ENCODE measurements around the gene CCDC92. TPM values are rescaled to one million over a fixed set of nuclear protein-coding genes. Genes with fewer than 3 reads are reported as not detected.

Gene CCDC92
- total RNA-seq, 2 donors from 2014 or later: 9.6 to 19.5 TPM

DNA sequence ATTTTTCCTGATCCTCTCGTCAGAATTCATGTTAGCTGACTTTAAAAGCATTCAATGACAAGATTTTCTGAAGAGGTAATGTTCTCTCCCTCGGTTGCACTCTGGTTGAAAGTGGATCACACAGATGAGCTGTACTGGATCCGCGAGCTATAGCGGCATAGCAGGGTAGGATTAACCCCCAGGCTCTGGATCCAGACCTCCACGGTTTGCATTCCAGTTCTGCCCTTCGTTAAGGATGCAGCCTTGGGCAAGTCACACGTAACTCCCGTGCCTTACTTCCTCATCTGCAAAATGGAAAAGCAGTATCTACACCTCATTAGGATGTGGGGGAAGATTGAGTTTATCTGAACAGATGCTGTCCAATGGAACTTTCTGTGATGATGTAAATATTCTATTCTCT lies 13.8 kb downstream of the CCDC92 start:
- intact Hi-C loops (cut with DNase I): no loop called here
- H3K9ac ChIP-seq (ENCODE audit: low read depth in 2 of 2, low read length in 2 of 2): no peak overlapping the region
- no peaks in the 10 kb centered on the region for H3K27me3 ChIP-seq

DNA sequence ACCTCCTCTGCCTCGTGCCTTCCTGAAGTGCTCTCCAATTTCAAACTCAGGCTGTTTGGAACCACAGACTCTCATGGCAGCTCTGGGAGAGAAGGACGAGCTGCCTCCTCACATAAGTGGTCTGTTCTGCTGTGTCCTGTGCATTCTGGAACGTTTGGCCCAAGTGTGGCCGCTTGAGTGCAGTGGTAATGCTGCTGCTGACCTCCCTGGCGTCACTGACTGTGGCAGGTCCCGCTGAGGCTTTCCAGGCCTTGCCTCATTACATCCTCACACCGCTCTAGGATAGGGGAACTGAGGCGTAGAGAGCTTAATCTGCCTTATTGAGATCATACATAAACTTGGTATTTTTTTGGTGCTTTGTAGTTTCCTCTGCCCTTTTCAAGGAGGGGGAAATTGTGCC lies 14.2 kb downstream of the CCDC92 start:
- intact Hi-C loops (cut with DNase I): no loop called here
- DNase-seq: no peak
- no peaks in the 10 kb centered on the region for H3K27me3 ChIP-seq
- no peaks in the 10 kb centered on the region for H3K9me3 ChIP-seq
- no peaks in the 10 kb centered on the region for H3K36me3 ChIP-seq
- H3K27ac ChIP-seq: no peak overlapping the region
- H3K4me1 ChIP-seq: no peaks in the 10 kb centered on the region
- TF ChIP-seq, protein P1, sequence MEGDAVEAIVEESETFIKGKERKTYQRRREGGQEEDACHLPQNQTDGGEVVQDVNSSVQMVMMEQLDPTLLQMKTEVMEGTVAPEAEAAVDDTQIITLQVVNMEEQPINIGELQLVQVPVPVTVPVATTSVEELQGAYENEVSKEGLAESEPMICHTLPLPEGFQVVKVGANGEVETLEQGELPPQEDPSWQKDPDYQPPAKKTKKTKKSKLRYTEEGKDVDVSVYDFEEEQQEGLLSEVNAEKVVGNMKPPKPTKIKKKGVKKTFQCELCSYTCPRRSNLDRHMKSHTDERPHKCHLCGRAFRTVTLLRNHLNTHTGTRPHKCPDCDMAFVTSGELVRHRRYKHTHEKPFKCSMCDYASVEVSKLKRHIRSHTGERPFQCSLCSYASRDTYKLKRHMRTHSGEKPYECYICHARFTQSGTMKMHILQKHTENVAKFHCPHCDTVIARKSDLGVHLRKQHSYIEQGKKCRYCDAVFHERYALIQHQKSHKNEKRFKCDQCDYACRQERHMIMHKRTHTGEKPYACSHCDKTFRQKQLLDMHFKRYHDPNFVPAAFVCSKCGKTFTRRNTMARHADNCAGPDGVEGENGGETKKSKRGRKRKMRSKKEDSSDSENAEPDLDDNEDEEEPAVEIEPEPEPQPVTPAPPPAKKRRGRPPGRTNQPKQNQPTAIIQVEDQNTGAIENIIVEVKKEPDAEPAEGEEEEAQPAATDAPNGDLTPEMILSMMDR (IDR thresholded peaks at IDR 0.05): no peak
- H3K4me3 ChIP-seq: no peak overlapping the region
- no peak overlapping the region for H3K9ac ChIP-seq (ENCODE audit: low read depth in 2 of 2, low read length in 2 of 2)

More for the DNA sequence above, 13.8 kb downstream of the CCDC92 start:
- Histone ChIP-seq H3K4me3 (no peak overlapping the region), H3K27ac (no peak overlapping the region), H3K36me3 (no peaks in the 10 kb centered on the region), H3K4me1 (no peaks in the 10 kb centered on the region), H3K9me3 (no peaks in the 10 kb centered on the region)
- no peak for DNase-seq
- TF ChIP-seq, protein P1 (IDR thresholded peaks at IDR 0.05): no peak

- TF ChIP-seq, protein P1 (IDR thresholded peaks at IDR 0.05): no peak
- no peaks in the 10 kb centered on the region for H3K9me3 ChIP-seq
- H3K4me3 ChIP-seq: no peak overlapping the region
- H3K4me1 ChIP-seq: no peaks in the 10 kb centered on the region
- DNase-seq: no peak
- intact Hi-C loops (cut with DNase I): no loop called here
- no peaks in the 10 kb centered on the region for H3K36me3 ChIP-seq
- H3K27me3 ChIP-seq: no peaks in the 10 kb centered on the region
- H3K9ac ChIP-seq (ENCODE audit: low read depth in 2 of 2, low read length in 2 of 2): no peak overlapping the region
- no peak overlapping the region for H3K27ac ChIP-seq
Observed at GRCh38 chr12:123957196-123957595, 15.4 kb downstream of the CCDC92 start.

DNA sequence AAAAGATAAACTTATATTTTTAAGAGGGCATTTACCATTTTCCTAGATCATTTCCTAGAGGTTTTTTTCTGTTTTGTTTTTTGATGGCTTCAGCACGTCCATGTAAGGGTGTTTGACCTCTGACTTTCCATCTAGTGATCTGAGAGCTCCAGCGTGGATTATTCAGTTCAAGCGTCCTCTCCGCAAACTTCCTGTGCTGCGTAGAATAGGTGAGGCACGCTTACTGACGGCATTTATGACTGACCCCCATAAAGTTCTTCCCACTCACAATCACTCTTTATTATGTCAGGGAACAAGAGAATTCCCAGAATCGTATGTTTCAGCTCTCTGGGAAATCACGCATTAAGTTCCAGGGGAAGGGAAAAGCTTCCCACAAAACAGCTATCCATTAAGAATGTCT lies 16.4 kb downstream of the CCDC92 start:
- intact Hi-C loops (cut with DNase I): no loop called here
- TF ChIP-seq, protein P1 (IDR thresholded peaks at IDR 0.05): no peak
- no peak for DNase-seq

GRCh38 chr12:123954647-123955350 lies 17.8 kb downstream of the CCDC92 start:
- intact Hi-C loops (cut with DNase I): no loop called here
- H3K4me3 ChIP-seq: no peak overlapping the region
- no peak for DNase-seq
- no peaks in the 10 kb centered on the region for H3K27me3 ChIP-seq
- no peak overlapping the region for H3K27ac ChIP-seq
- H3K4me1 ChIP-seq: no peaks in the 10 kb centered on the region
- H3K9me3 ChIP-seq: no peaks in the 10 kb centered on the region
- H3K9ac ChIP-seq (ENCODE audit: low read depth in 2 of 2, low read length in 2 of 2): no peak overlapping the region
- H3K36me3 ChIP-seq: no peaks in the 10 kb centered on the region
- TF ChIP-seq, protein P1 (IDR thresholded peaks at IDR 0.05): no peak

More for the DNA sequence above, 16.4 kb downstream of the CCDC92 start:
- Histone ChIP-seq H3K9me3 (no peaks in the 10 kb centered on the region), H3K4me3 (no peak overlapping the region), H3K9ac (ENCODE audit: low read depth in 2 of 2, low read length in 2 of 2) (no peak overlapping the region), H3K27me3 (no peaks in the 10 kb centered on the region), H3K27ac (no peak overlapping the region), H3K36me3 (no peaks in the 10 kb centered on the region), H3K4me1 (no peaks in the 10 kb centered on the region)
